A549 (cell line): Measurements from ENCODE around the gene PKP4. TPM values are rescaled to one million over a fixed set of nuclear protein-coding genes. Genes with fewer than 3 reads are reported as not detected.

Source experiments
- ATAC-seq, 2 experiments: fragments of 200-7000 bp in 1 of 2; fragments of >200 bp in 1 of 2; cut with Nextera tagmentation in 1 of 2; cut with Tn5 transposase in 1 of 2; 3 replicates each; pipeline versions ENCODE4 v1.8.0 to v1.9.1; 2018 to 2020; ENCODE audit warnings: mild to moderate bottlenecking in 1 of 2, moderate library complexity in 1 of 2
- CTCF ChIA-PET: fragments of 300-600 bp; sonication (Branson Sonifier 250); formaldehyde crosslinking; extraction: SDS; loops from one replicate; lab custom pipeline; 2021; ENCODE audit warnings: antibody characterized with exemption, inconsistent platforms; lab: Yijun Ruan, JAX
- POLR2A ChIA-PET: fragments of 350-600 bp; formaldehyde crosslinking; extraction: SDS; loops from one replicate; lab custom pipeline; 2021; ENCODE audit warnings: antibody characterized with exemption, inconsistent platforms; lab: Yijun Ruan, JAX
- DNase-seq, 2 experiments: peaks; one replicate each; pipeline versions ENCODE4 v3.0.0 to v3.0.0-alpha.2; 2011 to 2016; ENCODE audit warnings: low read depth in 1 of 2, low spot score in 1 of 2
- FAIRE-seq: peaks from 2 replicates; lab custom pipeline; 2011; peaks lifted over from hg19 to GRCh38; lab: Jason Lieb, UNC
- H3K27ac ChIP-seq, 2 experiments: fragments of >200 bp; sonication (Bioruptor Twin); formaldehyde crosslinking; 3 replicates each; pipeline ENCODE4 v1.5.1; 2016 to 2017
- H3K4me1 ChIP-seq: fragments of >200 bp; sonication (Bioruptor Twin); formaldehyde crosslinking; 3 replicates; pipeline ENCODE4 v1.6.1; 2016
- H3K4me2 ChIP-seq: fragments of >200 bp; sonication (Bioruptor Twin); formaldehyde crosslinking; 3 replicates; pipeline ENCODE4 v1.6.1; 2016
- H3K4me3 ChIP-seq: fragments of >200 bp; sonication (Bioruptor Twin); formaldehyde crosslinking; 3 replicates; pipeline ENCODE4 v1.5.1; 2016
- H3K9me3 ChIP-seq: fragments of >200 bp; sonication (Bioruptor Twin); formaldehyde crosslinking; 3 replicates; pipeline ENCODE4 v1.6.1; 2016
- BCL3 ChIP-seq: fragments of >200 bp; sonication (Bioruptor Twin); formaldehyde crosslinking; IDR thresholded peaks from 3 replicates; pipeline ENCODE4 v1.6.1; 2016
- CBX8 ChIP-seq: fragments of 200-600 bp; sonication (generic); IDR thresholded peaks from 2 replicates; pipeline ENCODE4 v1.6.1; 2016
- CHD2 ChIP-seq: fragments of 150-350 bp; IDR thresholded peaks from 2 replicates; pipeline ENCODE4 v1.6.1; 2014; ENCODE audit warnings: low read length; ENCODE audit not compliant: partially characterized antibody
- EHMT2 ChIP-seq: fragments of 200-600 bp; sonication (generic); IDR thresholded peaks from 2 replicates; pipeline ENCODE4 v1.6.1; 2016; ENCODE audit warnings: antibody characterized with exemption, low read depth, mild to moderate bottlenecking, moderate library complexity
- EP300 ChIP-seq, 2 experiments: fragments of >200 bp; sonication (Bioruptor Twin); formaldehyde crosslinking; IDR thresholded peaks; 2 replicates in 1 of 2; 3 replicates in 1 of 2; pipeline ENCODE4 v1.6.1; 2016 to 2017
- FOSB ChIP-seq: fragments of 250-450 bp; sonication (Bioruptor Pico); IDR thresholded peaks from 2 replicates; pipeline ENCODE4 v1.5.0; 2020; ENCODE audit warnings: mild to moderate bottlenecking, moderate library complexity
- FOSL2 ChIP-seq, 2 experiments: fragments of 450-650 bp in 1 of 2; fragments of >200 bp in 1 of 2; sonication (Bioruptor Twin) in 1 of 2; formaldehyde crosslinking; IDR thresholded peaks; 2 replicates each; pipeline versions ENCODE4 v1.5.0 to v1.6.1; 2016 to 2020; ENCODE audit warnings: mild to moderate bottlenecking in 1 of 2, moderate library complexity in 1 of 2
- FOXS1 ChIP-seq: fragments of 250-450 bp; sonication (Bioruptor Pico); IDR thresholded peaks from 2 replicates; pipeline ENCODE4 v1.5.0; 2020; ENCODE audit warnings: mild to moderate bottlenecking, moderate library complexity
- GATA3 ChIP-seq: IDR thresholded peaks from 2 replicates; pipeline ENCODE4 v1.6.1; 2012; ENCODE audit warnings: borderline replicate concordance
- HDAC2 ChIP-seq: fragments of 200-600 bp; sonication (generic); IDR thresholded peaks from 2 replicates; pipeline ENCODE4 v1.6.1; 2016
- HES2 ChIP-seq: fragments of >200 bp; sonication (Bioruptor Twin); formaldehyde crosslinking; IDR thresholded peaks from 2 replicates; pipeline ENCODE4 v1.6.1; 2016
- HOXB5 ChIP-seq: fragments of 250-450 bp; sonication (Bioruptor Pico); IDR thresholded peaks from 2 replicates; pipeline ENCODE4 v1.5.0; 2020; ENCODE audit warnings: mild to moderate bottlenecking, moderate library complexity
- JUN ChIP-seq, 2 experiments: fragments of >200 bp; sonication (Bioruptor Twin); formaldehyde crosslinking; IDR thresholded peaks; 2 replicates in 1 of 2; 3 replicates in 1 of 2; pipeline ENCODE4 v1.6.1; 2016 to 2017
- KDM1A ChIP-seq: fragments of 200-600 bp; sonication (generic); IDR thresholded peaks from 2 replicates; pipeline ENCODE4 v1.6.1; 2016; ENCODE audit warnings: low read depth, mild to moderate bottlenecking
- NPAS2 ChIP-seq: fragments of 250-450 bp; sonication (Bioruptor Pico); IDR thresholded peaks from 2 replicates; pipeline ENCODE4 v1.8.0; 2022; ENCODE audit warnings: mild to moderate bottlenecking, moderate library complexity, borderline replicate concordance
- POLR2AphosphoS2 ChIP-seq: conservative IDR thresholded peaks from 2 replicates; pipeline ENCODE4 v1.6.1; 2012; ENCODE audit warnings: low read length, improper control_type of control experiment, inconsistent platforms
- RARB ChIP-seq: fragments of 250-450 bp; sonication (Bioruptor Pico); IDR thresholded peaks from 2 replicates; pipeline ENCODE4 v1.8.0; 2021; ENCODE audit warnings: mild to moderate bottlenecking, moderate library complexity
- RCOR1 ChIP-seq: fragments of 150-350 bp; IDR thresholded peaks from 2 replicates; pipeline ENCODE4 v1.6.1; 2014; ENCODE audit warnings: antibody characterized with exemption, low read length, low read depth
- RFX5 ChIP-seq: fragments of 450-650 bp; IDR thresholded peaks from 2 replicates; pipeline ENCODE4 v1.7.1; 2014; ENCODE audit warnings: antibody characterized with exemption, mild to moderate bottlenecking, moderate library complexity
- USF2 ChIP-seq: fragments of 450-650 bp; IDR thresholded peaks from 2 replicates; pipeline ENCODE4 v1.6.1; 2014; ENCODE audit warnings: antibody characterized with exemption
- ZC3H11A ChIP-seq: fragments of 450-650 bp; IDR thresholded peaks from 2 replicates; pipeline ENCODE4 v1.6.1; 2014; ENCODE audit warnings: antibody characterized with exemption, mild to moderate bottlenecking
- ZFP36 ChIP-seq: fragments of 450-650 bp; IDR thresholded peaks from 2 replicates; pipeline ENCODE4 v1.6.1; 2014; ENCODE audit warnings: borderline replicate concordance; ENCODE audit not compliant: partially characterized antibody
- ZNF302 ChIP-seq: fragments of 250-450 bp; sonication (Bioruptor Pico); IDR thresholded peaks from 2 replicates; pipeline ENCODE4 v1.9.0; 2021; ENCODE audit warnings: inconsistent platforms, mild to moderate bottlenecking, moderate library complexity
- ZSCAN20 ChIP-seq: fragments of 250-450 bp; sonication (Bioruptor Pico); IDR thresholded peaks from 2 replicates; pipeline ENCODE4 v1.8.0; 2022; ENCODE audit warnings: mild to moderate bottlenecking, moderate library complexity
- WGBS: methylation state at CpG from one replicate; pipeline ENCODE4 v1.1.6; 2017; ENCODE audit errors: missing lambda C conversion rate; 5-methylcytosine and 5-hydroxymethylcytosine counted together
- polyA plus RNA-seq, 4 experiments: library from polyadenylated mRNA; depleted of rRNA in 3 of 4; stranded (reverse); fragments of >200 nt; fragmentation: RNase III in 1 of 4; extraction: RNeasy Plus Mini Kit Qiagen cat#74134 plus additional on column Dnase treatment in 1 of 4; gene quantifications; 2 replicates in 3 of 4; 3 replicates in 1 of 4; pipeline ENCODE4 v1.2.3, GENCODE V29; 2011 to 2017

PKP4 gene
- polyA plus RNA-seq, 2 of the 4 experiments (the other 2 are of a cell fraction) = 27.0 to 56.6 TPM

- Histone ChIP-seq H3K4me1 (no peaks in the 10 kb centered on the region), H3K9me3 (peaks cover 10% of the 10 kb centered on the region; the same call in 2 of the 3 replicates), H3K4me3 (no peak overlapping the region), H3K27ac (no peak overlapping the region), H3K4me2 (no peak overlapping the region)
- TF ChIP-seq GATA3 (no peak), EP300 (IDR thresholded peaks at IDR 0.05) (no peak), ZC3H11A (no peak), HOXB5 (no peak), FOSL2 (IDR thresholded peaks at IDR 0.05) (no peak), FOSL2 (CRISPR knock-in tag; IDR thresholded peaks at IDR 0.05) (no peak), HES2 (no peak), CBX8 (no peak), RARB (CRISPR knock-in tag) (no peak)
- DNase-seq (no peak), ATAC-seq (no peak), FAIRE-seq (no peak)
- ChIA-PET POLR2A (no interaction called here), CTCF (no interaction called here)
- 78% methylated on average over 5 of the region's 5 CpGs for WGBS
These were observed 259.5 kb downstream of the PKP4 start for GRCh38 chr2:158716121-158716791.

GRCh38 chr2:158716921-158717320 is 260.2 kb downstream of the PKP4 start:
- Histone ChIP-seq H3K4me1 (no peaks in the 10 kb centered on the region), H3K27ac (no peak overlapping the region), H3K4me2 (no peak overlapping the region), H3K4me3 (no peak overlapping the region), H3K9me3 (peaks cover 10% of the 10 kb centered on the region; the same call in 2 of the 3 replicates)
- FAIRE-seq = no peak
- TF ChIP-seq FOXS1 (CRISPR knock-in tag) = no peak
- TF ChIP-seq USF2 = no peak
- no peak for TF ChIP-seq FOSB
- TF ChIP-seq HDAC2 = no peak
- ChIA-PET CTCF (no interaction called here), POLR2A (no interaction called here)
- WGBS = 90% methylated on average over 10 of the region's 10 CpGs
- no peak for ATAC-seq
- DNase-seq = no peak

- ATAC-seq = no peak
These were observed 260.8 kb downstream of the PKP4 start for GRCh38 chr2:158717366-158718195.

More at GRCh38 chr2:158717366-158718195, 260.8 kb downstream of the PKP4 start:
- Histone ChIP-seq H3K27ac (no peak overlapping the region), H3K4me1 (no peaks in the 10 kb centered on the region; the same call in 2 of the 3 replicates), H3K4me2 (no peak overlapping the region), H3K4me3 (no peak overlapping the region), H3K9me3 (peaks cover 10% of the 10 kb centered on the region; the same call in 1 of the 3 replicates)
- no peak for FAIRE-seq
- CTCF ChIA-PET = interaction anchor here (0.7 to 1.1 kb wide), 2 partner anchors 28 to 36 kb away, joined by 3 read pairs; no protein-coding TSS in a partner anchor
- TF ChIP-seq BCL3 = no peak
- TF ChIP-seq JUN (IDR thresholded peaks at IDR 0.05) = no peak
- no peak for TF ChIP-seq POLR2AphosphoS2
- no peak for TF ChIP-seq NPAS2
- TF ChIP-seq RFX5 = no peak
- TF ChIP-seq HOXB5 = no peak
- no peak for TF ChIP-seq KDM1A
- no peak for TF ChIP-seq CHD2
- TF ChIP-seq ZFP36 = no peak
- TF ChIP-seq RCOR1 = no peak
- TF ChIP-seq ZNF302 = no peak
- no peak for TF ChIP-seq EHMT2
- no peak for TF ChIP-seq ZSCAN20 (CRISPR knock-in tag)
- TF ChIP-seq FOXS1 (CRISPR knock-in tag) = no peak
- no peak for DNase-seq
- WGBS = 91% methylated on average over 14 of the region's 14 CpGs
- POLR2A ChIA-PET = no interaction called here
